Heart left ventricle (tissue), 16 donors: ENCODE results near the gene CHEK2. TPM values are rescaled to one million over a fixed set of nuclear protein-coding genes. Genes with fewer than 3 reads are reported as not detected.

Experiments
- ATAC-seq, 4 donors: fragments of 200-7000 bp; cut with Tn5 transposase; one replicate each; pipeline ENCODE4 v1.9.1; 2020 to 2022; ENCODE audit warnings: moderate library complexity in 4 of 4, mild to moderate bottlenecking in 3 of 4, moderate number of reproducible peaks in 1 of 4
- DNase-seq, 5 donors: peaks; one replicate each; pipeline ENCODE4 v3.0.0-alpha.2; 2020
- H3K27ac ChIP-seq, 12 donors: fragments of 200-600 bp; sonication (generic) in 4 of 12; one replicate each; pipeline versions ENCODE4 v1.5.0 to v1.8.0; 2016 to 2022; ENCODE audit warnings: mild to moderate bottlenecking in 2 of 12
- H3K27me3 ChIP-seq, 9 donors: fragments of 200-600 bp; sonication (generic) in 2 of 9; one replicate each; pipeline versions ENCODE4 v1.5.1 to v1.8.0; 2016 to 2022; ENCODE audit warnings: mild to moderate bottlenecking in 3 of 9
- H3K36me3 ChIP-seq, 9 donors: fragments of 200-600 bp; sonication (generic) in 2 of 9; one replicate each; pipeline versions ENCODE4 v1.5.0 to v1.8.0; 2018 to 2022; ENCODE audit warnings: mild to moderate bottlenecking in 2 of 9
- H3K4me1 ChIP-seq, 12 donors: fragments of 200-600 bp; sonication (generic) in 4 of 12; one replicate each; pipeline versions ENCODE4 v1.5.0 to v1.8.0; 2016 to 2022; ENCODE audit warnings: mild to moderate bottlenecking in 3 of 12
- H3K4me3 ChIP-seq, 12 donors: fragments of 200-600 bp; sonication (generic) in 4 of 12; one replicate each; pipeline versions ENCODE4 v1.5.0 to v1.8.0; 2017 to 2022; ENCODE audit warnings: mild to moderate bottlenecking in 9 of 12, moderate library complexity in 4 of 12
- H3K9me3 ChIP-seq, 12 donors: fragments of 200-600 bp; sonication (generic) in 4 of 12; one replicate each; pipeline versions ENCODE4 v1.5.0 to v1.8.0; 2016 to 2022; ENCODE audit warnings: mild to moderate bottlenecking in 1 of 12
- POLR2A ChIP-seq, 2 donors: fragments of 450-650 bp; IDR thresholded peaks; one replicate each; pipeline ENCODE4 v1.6.1; 2017; ENCODE audit warnings: antibody characterized with exemption in 2 of 2, mild to moderate bottlenecking in 2 of 2, moderate library complexity in 2 of 2
- WGBS, 4 donors: extraction: QIAGEN DNeasy Blood & Tissue Kit in 2 of 4; methylation state at CpG; one replicate each; pipeline versions ENCODE4 v1.1.5 to v1.1.7; 2013 to 2018; 5-methylcytosine and 5-hydroxymethylcytosine counted together
- intact Hi-C, 10 donors: fragments of 100-400 bp; cut with DNase I; formaldehyde crosslinking; loops; one replicate each; pipeline versions ENCODE4 v1.11.1 to v1.14.2; 2022
- polyA plus RNA-seq, 2 donors: library from polyadenylated mRNA; stranded (reverse); fragments of 200-250 nt; gene quantifications; one replicate each; pipeline ENCODE4 v1.2.3, GENCODE V29; 2013
- total RNA-seq, 9 donors: library from RNA; depleted of rRNA in 2 of 9; stranded (reverse); fragments of >200 nt in 2 of 9; fragmentation: NEBNext Ultra II Directional in 3 of 9; extraction: Animal tissue kit (Norgen Biotek cat#: 25700) in 3 of 9; gene quantifications; one replicate each; pipeline versions ENCODE4 v1.1.0 to v1.2.4, GENCODE V29; 2016 to 2023
- TF ChIP-seq, protein P1 (sequence below), 12 donors: fragments of 200-600 bp; sonication (generic) in 4 of 12; IDR thresholded peaks; one replicate each; pipeline versions ENCODE4 v1.5.0 to v1.8.0; 2018 to 2022; ENCODE audit warnings: antibody characterized with exemption in 12 of 12, mild to moderate bottlenecking in 5 of 12
- donor health status: ischemic (EF 13 %, LVEDD 7.1; RV severe dilation, severe dysfunction).
- donor health status: healthy with polysubstance abuse.
- donor health status: DM: no; HTN: yes; CAD: no.
- donor health status: DM: no; HTN: no; CAD: no.
- donor health status: ischemic (EF 25% LVEDD 6.9; RV normal size, moderate dysfunction).
- donor health status: ischemic (EF 25% LVEDD 5.7; RV mildly dilated, moderate dysfunction).
- donor health status: healthy.
- donor health status: DM: yes; HTN: yes; CAD: no.
- donor health status: ischemic (EF 35%, LVEDD 5.7; RV mildly dilated, moderate dysfunction).
- donor health status: nonischemic (EF 11% LVEDD 7.7; RV severe dilation, severe dysfunction).
- donor health status: DM: yes; HTN: yes; CAD: no.
- donor health status: PGD.
- donor health status: ischemic (EF 29% LVEDD 5.4; RV normal size, mild dysfunction).
- donor health status: nonischemic (EF 23%, LVEDD 6.1; RV moderate dilation, normal function).

Gene CHEK2
- total and polyA plus RNA-seq, 11 donors, result 1.1 to 7.8 (median 2.3) TPM

DNA sequence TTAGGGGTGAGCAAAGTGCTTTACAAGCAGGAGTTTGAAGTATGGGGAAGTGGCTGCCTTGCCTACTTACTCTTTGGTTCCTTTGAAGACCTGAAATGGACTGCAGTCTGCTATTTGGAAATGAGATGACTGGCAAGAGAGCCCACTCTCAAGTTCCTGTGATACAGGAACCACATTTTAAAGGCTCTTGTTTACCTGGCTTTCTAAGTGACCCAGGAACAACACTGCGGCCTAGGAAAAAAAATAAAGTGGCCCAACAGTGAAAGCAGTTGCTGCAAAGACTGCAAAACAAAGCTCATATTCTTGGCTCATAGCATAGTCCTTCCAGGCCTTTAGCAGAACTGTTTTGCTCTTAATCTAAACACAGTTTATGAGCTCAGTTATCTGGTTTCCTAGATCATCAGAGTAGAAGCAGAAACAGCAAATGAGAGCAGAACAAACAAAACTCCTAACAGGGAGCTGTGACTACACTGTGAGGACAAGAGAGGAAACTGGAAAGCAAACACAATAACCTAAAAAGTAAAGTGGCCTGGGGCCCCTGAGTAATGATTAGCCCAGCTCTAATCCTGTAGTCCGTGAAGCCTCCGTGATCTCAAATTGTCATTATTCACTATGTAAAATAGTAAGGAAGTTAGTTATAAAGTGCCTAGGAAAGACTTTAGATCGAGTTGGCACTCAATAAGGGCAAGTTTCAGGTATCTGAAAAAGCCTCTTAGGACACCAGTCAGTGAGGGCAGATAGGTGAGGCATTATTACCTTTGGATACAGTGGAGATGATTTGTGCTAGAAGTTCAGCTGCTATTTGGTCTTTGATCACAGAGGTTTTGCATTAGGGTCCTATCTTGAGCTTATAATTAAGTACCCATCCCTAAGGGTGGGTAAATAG is 42.4 kb upstream of the CHEK2 start:
- Histone ChIP-seq H3K4me1 (peaks cover 0 to 21% (median 5%) of the 10 kb centered on the region in 12 donors), H3K36me3 (peaks cover 0 to 96% (median 83%) of the 10 kb centered on the region in 9 donors), H3K27ac (peak overlapping the region in 1 of 12 donors; percentile 56), H3K9me3 (no peaks in the 10 kb centered on the region), H3K4me3 (no peak overlapping the region), H3K27me3 (no peaks in the 10 kb centered on the region)
- TF ChIP-seq, protein P1, sequence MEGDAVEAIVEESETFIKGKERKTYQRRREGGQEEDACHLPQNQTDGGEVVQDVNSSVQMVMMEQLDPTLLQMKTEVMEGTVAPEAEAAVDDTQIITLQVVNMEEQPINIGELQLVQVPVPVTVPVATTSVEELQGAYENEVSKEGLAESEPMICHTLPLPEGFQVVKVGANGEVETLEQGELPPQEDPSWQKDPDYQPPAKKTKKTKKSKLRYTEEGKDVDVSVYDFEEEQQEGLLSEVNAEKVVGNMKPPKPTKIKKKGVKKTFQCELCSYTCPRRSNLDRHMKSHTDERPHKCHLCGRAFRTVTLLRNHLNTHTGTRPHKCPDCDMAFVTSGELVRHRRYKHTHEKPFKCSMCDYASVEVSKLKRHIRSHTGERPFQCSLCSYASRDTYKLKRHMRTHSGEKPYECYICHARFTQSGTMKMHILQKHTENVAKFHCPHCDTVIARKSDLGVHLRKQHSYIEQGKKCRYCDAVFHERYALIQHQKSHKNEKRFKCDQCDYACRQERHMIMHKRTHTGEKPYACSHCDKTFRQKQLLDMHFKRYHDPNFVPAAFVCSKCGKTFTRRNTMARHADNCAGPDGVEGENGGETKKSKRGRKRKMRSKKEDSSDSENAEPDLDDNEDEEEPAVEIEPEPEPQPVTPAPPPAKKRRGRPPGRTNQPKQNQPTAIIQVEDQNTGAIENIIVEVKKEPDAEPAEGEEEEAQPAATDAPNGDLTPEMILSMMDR (IDR thresholded peaks at IDR 0.05), result no peak
- no peak for TF ChIP-seq POLR2A (IDR thresholded peaks at IDR 0.05)
- 92 to 95% (median 94%) methylated on average over 4 of the region's 4 CpGs for WGBS, 4 donors
- no peak for DNase-seq
- intact Hi-C loops, result no loop called here
- no peak for ATAC-seq

DNA sequence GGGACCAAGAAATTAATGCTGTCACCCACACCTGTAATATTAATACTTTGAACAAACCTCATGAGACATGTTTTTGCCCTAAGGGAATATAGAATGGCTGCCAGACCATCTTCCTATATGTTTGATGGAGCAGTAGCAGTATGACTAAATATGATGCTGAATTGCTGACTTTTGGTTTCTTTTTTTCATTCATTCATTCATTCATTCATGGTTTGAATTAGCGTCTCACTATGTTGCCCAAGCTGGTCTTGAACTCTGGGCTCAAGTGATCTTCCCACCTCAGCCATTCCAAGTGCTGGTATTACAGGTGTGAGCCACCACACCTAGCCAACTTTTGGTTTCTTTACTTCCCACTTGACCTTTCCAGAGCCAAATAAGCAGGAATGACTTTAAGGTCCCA is 38.7 kb upstream of the CHEK2 start:
- intact Hi-C loops, result no loop called here
- Histone ChIP-seq H3K36me3 (peaks cover 0 to 93% (median 75%) of the 10 kb centered on the region in 9 donors), H3K9me3 (no peaks in the 10 kb centered on the region), H3K27ac (no peak overlapping the region), H3K27me3 (no peaks in the 10 kb centered on the region), H3K4me3 (no peak overlapping the region), H3K4me1 (peaks cover 0 to 22% (median 12%) of the 10 kb centered on the region in 12 donors)
- no peak for ATAC-seq
- no peak for DNase-seq
- TF ChIP-seq, protein P1 (IDR thresholded peaks at IDR 0.05), result no peak
- no peak for TF ChIP-seq POLR2A (IDR thresholded peaks at IDR 0.05)
- WGBS, 4 donors, result 89 to 100% (median 98%) methylated on average over 1 of the region's 1 CpG

DNA sequence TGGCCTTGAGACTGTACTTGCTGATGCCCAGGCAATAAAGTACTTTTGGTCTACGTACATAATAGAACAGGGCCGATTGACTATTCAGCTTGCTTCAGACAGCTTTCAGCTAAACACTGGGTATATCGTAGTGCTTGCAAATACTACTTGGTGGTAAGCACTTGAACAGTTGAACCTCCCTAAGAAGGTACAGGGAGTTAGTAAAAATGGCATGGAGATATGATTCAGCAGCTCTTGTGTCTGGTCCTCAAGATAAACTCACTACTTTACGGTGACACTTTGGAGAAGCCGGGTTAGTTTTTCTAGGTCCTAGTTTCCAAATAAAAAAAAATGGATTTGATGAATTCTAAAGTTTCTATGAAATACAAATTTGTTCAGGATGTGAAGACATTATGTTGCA is 38.2 kb upstream of the CHEK2 start:
- ATAC-seq, result peak in 2 of 4 donors; percentile 27 to 41
- H3K9me3 ChIP-seq, result no peaks in the 10 kb centered on the region
- H3K27me3 ChIP-seq, result no peaks in the 10 kb centered on the region
- TF ChIP-seq, protein P1 (IDR thresholded peaks at IDR 0.05), result no peak
- no peak for TF ChIP-seq POLR2A (IDR thresholded peaks at IDR 0.05)
- H3K27ac ChIP-seq, result peak overlapping the region in 2 of 12 donors; percentile 2 to 32
- no peak overlapping the region for H3K4me3 ChIP-seq
- H3K36me3 ChIP-seq, result peaks cover 0 to 93% (median 75%) of the 10 kb centered on the region in 9 donors
- no peak for DNase-seq
- H3K4me1 ChIP-seq, result peaks cover 0 to 25% (median 17%) of the 10 kb centered on the region in 12 donors
- intact Hi-C loops, result no loop called here
- 63 to 74% (median 68%) methylated on average over 5 of the region's 5 CpGs for WGBS, 4 donors

DNA sequence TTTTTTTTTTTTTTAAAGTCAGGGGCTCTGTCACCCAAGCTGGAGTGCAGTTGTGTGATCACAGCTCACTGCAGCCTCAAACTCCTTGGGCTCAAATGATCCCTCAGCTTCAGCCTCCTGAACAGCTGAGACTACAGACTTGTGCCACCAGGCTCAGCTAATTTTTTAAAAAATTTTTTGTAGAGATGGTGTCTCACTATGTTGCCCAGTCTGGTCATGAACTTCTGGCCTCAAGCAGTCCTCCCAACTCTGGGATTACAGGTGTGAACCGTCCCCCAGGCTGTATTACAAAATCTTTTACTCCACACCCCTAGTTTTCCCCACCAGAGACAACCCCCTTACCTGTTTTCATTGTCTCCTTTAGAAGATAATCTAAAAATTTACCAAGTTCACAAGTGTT is 32.8 kb upstream of the CHEK2 start:
- Histone ChIP-seq H3K27me3 (no peaks in the 10 kb centered on the region), H3K9me3 (no peaks in the 10 kb centered on the region), H3K4me3 (peak overlapping the region in 3 of 12 donors; percentile 2 to 91 (median 91)), H3K27ac (peak overlapping the region in 1 of 12 donors; percentile 24), H3K36me3 (peaks cover 0 to 46% (median 31%) of the 10 kb centered on the region in 9 donors), H3K4me1 (peaks cover 0 to 34% (median 25%) of the 10 kb centered on the region in 12 donors)
- WGBS, 4 donors, result 90 to 96% (median 91%) methylated on average over 1 of the region's 1 CpG
- intact Hi-C loops, result no loop called here
- TF ChIP-seq, protein P1 (IDR thresholded peaks at IDR 0.05), result no peak
- no peak for DNase-seq
- ATAC-seq, result no peak
